ENCODE data around the gene IL17REL.

IL17REL gene

GRCh38 chr22:50012211-50013181 is at the start of gene IL17REL:
IL17REL (minus strand) TSS chr22:50012765; CDS start chr22:50012646, 119 bp downstream.
- H3K9ac ChIP-seq (ENCODE audit: low read depth, low read length) = no peak within 1 kb of the TSS
- no peaks in the 10 kb centered on the region for H3K36me3 ChIP-seq (ENCODE audit: insufficient read depth, low read length)
- H3K4me1 ChIP-seq (ENCODE audit: insufficient read depth, low read length) = peaks cover 2% of the 10 kb centered on the region; the same call in 1 of the 2 replicates
- H3K9me3 ChIP-seq (ENCODE audit: control insufficient read depth, insufficient read depth, low read length) = no peaks in the 10 kb centered on the region

- Histone ChIP-seq H3K9ac (ENCODE audit: low read depth, low read length) (no peak overlapping the region), H3K4me1 (ENCODE audit: insufficient read depth, low read length) (no peaks in the 10 kb centered on the region; the same call in 1 of the 2 replicates), H3K9me3 (ENCODE audit: control insufficient read depth, insufficient read depth, low read length) (no peaks in the 10 kb centered on the region), H3K36me3 (ENCODE audit: insufficient read depth, low read length) (no peaks in the 10 kb centered on the region)
Measured at GRCh38 chr22:50061824-50062355, 49.3 kb upstream of the IL17REL start.

GRCh38 chr22:50061141-50061823 is 48.7 kb upstream of the IL17REL start:
- no peaks in the 10 kb centered on the region; the same call in 1 of the 2 replicates for H3K4me1 ChIP-seq (ENCODE audit: insufficient read depth, low read length)
- H3K9ac ChIP-seq (ENCODE audit: low read depth, low read length) = no peak overlapping the region
- H3K9me3 ChIP-seq (ENCODE audit: control insufficient read depth, insufficient read depth, low read length) = no peaks in the 10 kb centered on the region
- H3K36me3 ChIP-seq (ENCODE audit: insufficient read depth, low read length) = no peaks in the 10 kb centered on the region

GRCh38 chr22:50060441-50061140 is 48.0 kb upstream of the IL17REL start:
- H3K36me3 ChIP-seq (ENCODE audit: insufficient read depth, low read length) = no peaks in the 10 kb centered on the region
- no peaks in the 10 kb centered on the region; the same call in 1 of the 2 replicates for H3K4me1 ChIP-seq (ENCODE audit: insufficient read depth, low read length)
- H3K9me3 ChIP-seq (ENCODE audit: control insufficient read depth, insufficient read depth, low read length) = no peaks in the 10 kb centered on the region
- H3K9ac ChIP-seq (ENCODE audit: low read depth, low read length) = no peak overlapping the region

DNA sequence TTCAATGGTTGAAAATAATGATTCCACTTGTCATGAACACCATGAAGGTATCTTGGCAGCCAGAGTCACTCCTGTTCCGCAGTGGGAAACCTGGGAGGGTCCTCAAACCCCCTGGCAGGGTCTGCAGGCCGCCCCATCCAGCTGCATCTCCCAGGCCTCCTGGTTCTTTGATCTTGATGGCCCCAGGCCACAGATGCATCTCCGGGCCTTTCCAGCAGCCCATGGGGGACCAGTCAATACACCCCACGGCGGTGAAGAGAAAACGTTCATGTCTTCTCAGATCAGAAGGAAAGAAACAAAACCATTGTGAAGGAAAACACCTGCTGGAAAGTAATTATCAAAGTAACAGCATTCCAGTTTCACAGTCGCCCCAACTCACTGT is 47.3 kb upstream of the IL17REL start:
- Histone ChIP-seq H3K4me1 (ENCODE audit: insufficient read depth, low read length) (no peaks in the 10 kb centered on the region; the same call in 1 of the 2 replicates), H3K9me3 (ENCODE audit: control insufficient read depth, insufficient read depth, low read length) (no peaks in the 10 kb centered on the region), H3K36me3 (ENCODE audit: insufficient read depth, low read length) (no peaks in the 10 kb centered on the region), H3K9ac (ENCODE audit: low read depth, low read length) (no peak overlapping the region)

- Histone ChIP-seq H3K9ac (ENCODE audit: low read depth, low read length) (peak overlapping the region; percentile 62; the same call in 1 of the 2 replicates), H3K36me3 (ENCODE audit: insufficient read depth, low read length) (no peaks in the 10 kb centered on the region), H3K9me3 (ENCODE audit: control insufficient read depth, insufficient read depth, low read length) (no peaks in the 10 kb centered on the region), H3K4me1 (ENCODE audit: insufficient read depth, low read length) (no peaks in the 10 kb centered on the region; the same call in 1 of the 2 replicates)
Measured at GRCh38 chr22:50058906-50059880, 46.6 kb upstream of the IL17REL start.

DNA sequence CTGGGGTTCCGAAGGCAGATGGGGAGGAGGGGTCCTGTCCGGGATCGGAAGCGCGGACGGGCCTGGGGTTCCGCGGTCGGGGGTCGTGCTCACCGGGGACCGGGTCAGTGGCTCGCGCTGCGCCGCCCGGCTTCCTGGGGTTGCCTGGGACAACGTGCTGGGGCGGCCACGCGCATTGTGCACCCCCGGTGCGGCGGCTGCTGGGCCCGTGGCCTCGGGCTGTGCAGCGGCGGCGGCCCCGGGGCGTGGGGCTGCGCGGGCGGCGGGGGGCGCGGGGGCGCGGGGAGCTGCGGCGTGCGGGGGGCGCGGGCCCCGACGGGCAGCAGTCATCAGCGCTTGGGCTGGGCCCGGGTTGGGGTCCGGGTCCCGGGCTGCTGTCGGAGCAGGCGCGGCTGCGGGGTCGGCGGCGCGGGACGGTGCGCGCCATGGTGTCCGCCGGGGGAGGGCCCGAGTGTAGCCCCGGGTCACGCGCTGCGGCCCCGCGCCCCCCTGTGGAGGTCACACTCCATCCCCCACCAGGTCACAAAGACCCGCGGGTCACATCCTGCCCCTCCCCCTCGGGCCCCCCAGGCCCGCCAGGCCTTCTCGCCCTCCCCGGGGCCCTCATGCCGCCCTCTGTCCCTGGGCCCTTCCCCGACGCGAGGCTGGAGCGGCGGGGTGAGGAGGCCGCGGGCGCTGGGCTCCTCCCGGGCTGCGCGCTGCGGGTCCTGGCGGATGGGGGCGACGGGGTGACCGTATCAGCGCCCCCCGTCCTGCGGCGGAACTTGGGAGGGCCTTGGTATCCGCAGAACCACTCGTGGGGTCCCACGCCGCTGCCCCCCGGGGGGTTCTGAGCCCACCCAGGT is 45.7 kb upstream of the IL17REL start, which contains the start of gene TTLL8:
Gene TTLL8 (minus strand): TSS at position 238 of the 845 bp plus-strand sequence.
- Histone ChIP-seq H3K9me3 (ENCODE audit: control insufficient read depth, insufficient read depth, low read length) (no peaks in the 10 kb centered on the region), H3K4me1 (ENCODE audit: insufficient read depth, low read length) (no peaks in the 10 kb centered on the region; the same call in 1 of the 2 replicates), H3K36me3 (ENCODE audit: insufficient read depth, low read length) (no peaks in the 10 kb centered on the region), H3K9ac (ENCODE audit: low read depth, low read length) (peak within 1 kb of the TSS; percentile 62; the same call in 1 of the 2 replicates)

DNA sequence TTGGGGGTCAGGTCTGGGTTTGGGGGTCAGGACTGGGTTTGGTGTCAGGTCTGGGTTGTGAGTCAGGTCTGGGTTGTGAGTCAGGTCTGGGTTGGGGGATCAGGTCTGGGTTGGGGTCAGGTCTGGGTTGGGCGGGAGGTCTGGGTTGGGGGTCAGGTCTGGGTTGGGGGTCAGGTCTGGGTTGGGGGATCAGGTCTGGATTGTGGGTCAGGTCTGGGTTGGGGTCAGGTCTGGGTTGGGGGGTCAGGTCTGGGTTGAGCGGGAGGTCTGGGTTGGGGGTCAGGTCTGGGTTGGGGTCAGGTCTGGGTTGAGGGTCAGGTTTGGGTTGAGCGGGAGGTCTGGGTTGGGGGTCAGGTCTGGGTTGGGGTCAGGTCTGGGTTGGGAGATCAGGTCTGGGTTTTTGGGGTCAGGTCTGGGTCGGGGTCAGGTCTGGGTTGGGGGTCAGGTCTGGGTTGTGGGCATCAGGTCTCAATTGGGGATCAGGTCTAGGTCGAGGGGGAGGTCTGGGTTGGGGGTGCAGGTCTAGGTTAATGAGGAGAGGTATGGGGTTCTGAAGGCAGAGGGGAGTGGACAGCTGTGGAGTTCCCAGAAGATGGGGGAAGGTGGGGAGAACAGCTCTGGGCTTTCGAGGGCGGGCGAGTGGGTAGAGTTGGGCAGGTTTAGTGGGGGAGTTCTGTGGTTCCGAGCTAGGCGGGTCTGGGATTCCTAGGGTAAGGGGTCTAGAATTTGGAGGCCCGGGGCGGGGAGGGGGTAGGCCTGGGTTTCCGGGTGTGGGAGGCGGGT is 44.9 kb upstream of the IL17REL start:
- H3K4me1 ChIP-seq (ENCODE audit: insufficient read depth, low read length) = no peaks in the 10 kb centered on the region; the same call in 1 of the 2 replicates
- no peak overlapping the region; the same call in 1 of the 2 replicates for H3K9ac ChIP-seq (ENCODE audit: low read depth, low read length)
- no peaks in the 10 kb centered on the region for H3K36me3 ChIP-seq (ENCODE audit: insufficient read depth, low read length)
- H3K9me3 ChIP-seq (ENCODE audit: control insufficient read depth, insufficient read depth, low read length) = no peaks in the 10 kb centered on the region

GRCh38 chr22:50056214-50056972 is 43.8 kb upstream of the IL17REL start:
- H3K4me1 ChIP-seq (ENCODE audit: insufficient read depth, low read length) = no peaks in the 10 kb centered on the region; the same call in 1 of the 2 replicates

GRCh38 chr22:50053861-50054260 is 41.3 kb upstream of the IL17REL start:
- Histone ChIP-seq H3K9me3 (ENCODE audit: control insufficient read depth, insufficient read depth, low read length) (no peaks in the 10 kb centered on the region), H3K9ac (ENCODE audit: low read depth, low read length) (no peak overlapping the region), H3K36me3 (ENCODE audit: insufficient read depth, low read length) (no peaks in the 10 kb centered on the region), H3K4me1 (ENCODE audit: insufficient read depth, low read length) (no peaks in the 10 kb centered on the region)

More at GRCh38 chr22:50056214-50056972, 43.8 kb upstream of the IL17REL start:
- H3K9ac ChIP-seq (ENCODE audit: low read depth, low read length) = no peak overlapping the region
- H3K9me3 ChIP-seq (ENCODE audit: control insufficient read depth, insufficient read depth, low read length) = no peaks in the 10 kb centered on the region
- no peaks in the 10 kb centered on the region for H3K36me3 ChIP-seq (ENCODE audit: insufficient read depth, low read length)

DNA sequence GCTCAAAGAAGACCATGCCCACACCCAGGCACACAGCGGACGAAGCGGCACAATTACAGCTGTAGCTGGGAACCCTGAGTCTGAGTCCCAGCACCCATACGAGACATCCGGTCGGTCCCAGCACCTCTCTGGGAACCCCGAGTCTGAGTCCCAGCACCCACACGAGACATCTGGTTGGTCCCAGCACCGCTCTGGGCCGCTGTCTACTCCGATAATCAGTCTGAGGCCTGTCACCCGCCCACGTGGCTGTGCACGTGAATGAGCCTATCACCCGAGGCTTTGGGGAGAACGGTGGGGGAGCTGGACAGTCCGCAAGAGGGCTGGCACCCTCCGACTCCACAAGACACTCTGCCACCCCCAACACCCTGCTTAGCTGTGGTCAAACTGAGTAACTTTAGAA is 39.4 kb upstream of the IL17REL start:
- Histone ChIP-seq H3K9ac (ENCODE audit: low read depth, low read length) (no peak overlapping the region), H3K4me1 (ENCODE audit: insufficient read depth, low read length) (no peaks in the 10 kb centered on the region), H3K9me3 (ENCODE audit: control insufficient read depth, insufficient read depth, low read length) (no peaks in the 10 kb centered on the region), H3K36me3 (ENCODE audit: insufficient read depth, low read length) (no peaks in the 10 kb centered on the region)

Measured in ES-I3 (cell line).